HG02798 (cell line): Measurements from ENCODE around the gene CLDN7.

Source experiments
- ATAC-seq: cut with Tn5 transposase; IDR thresholded peaks from one replicate; pipeline ENCODE4 v1.9.1; 2021; ENCODE audit warnings: mild to moderate bottlenecking; ENCODE audit not compliant: unreplicated experiment, poor library complexity

The CLDN7 gene

DNA sequence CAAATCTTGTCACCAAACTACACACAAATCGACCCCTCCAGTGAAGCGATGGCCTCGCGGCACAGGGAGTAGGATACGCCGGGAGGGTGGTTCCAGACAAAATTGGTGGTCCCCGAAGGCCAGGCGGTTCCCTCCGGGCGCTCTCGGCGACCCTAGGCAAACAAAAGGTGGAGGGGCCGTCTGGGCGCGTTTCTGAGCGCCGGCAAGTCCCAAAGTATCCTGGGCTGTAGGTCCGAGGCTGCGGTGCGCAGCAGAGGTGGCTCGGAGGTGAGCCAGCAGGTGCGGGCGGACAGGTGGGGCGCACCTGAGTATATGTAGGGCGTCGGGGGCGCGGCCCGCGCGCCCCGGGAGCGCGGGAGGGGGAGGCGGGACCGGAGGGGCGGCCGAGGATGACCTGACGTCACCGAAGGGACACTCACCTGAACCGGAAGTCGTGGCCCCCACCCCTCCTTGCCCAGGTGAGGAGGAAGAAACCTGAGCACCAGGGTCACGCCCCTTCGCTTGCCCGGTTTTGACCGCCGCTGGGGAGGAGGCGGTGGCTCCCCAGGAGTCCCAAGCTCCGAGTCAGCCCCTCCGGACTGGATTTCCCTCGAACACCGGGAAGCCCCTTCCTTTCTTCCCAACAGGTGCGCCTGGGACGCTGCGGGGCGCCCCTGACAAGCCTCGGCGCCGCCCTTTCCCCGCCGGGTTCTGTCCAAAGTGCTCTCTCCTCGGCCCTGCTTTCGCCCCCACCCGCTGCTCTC lies at the start of gene CLDN7:
TSS of gene CLDN7 (minus strand) at position 287 of the 743 bp plus-strand sequence. CDS start 435 bp downstream, outside the sequence.
- no peak for ATAC-seq

GRCh38 chr17:7311110-7311705 lies 48.9 kb upstream of the CLDN7 start:
- no peak for ATAC-seq

GRCh38 chr17:7309628-7310027 lies 47.4 kb upstream of the CLDN7 start:
- ATAC-seq = no peak

DNA sequence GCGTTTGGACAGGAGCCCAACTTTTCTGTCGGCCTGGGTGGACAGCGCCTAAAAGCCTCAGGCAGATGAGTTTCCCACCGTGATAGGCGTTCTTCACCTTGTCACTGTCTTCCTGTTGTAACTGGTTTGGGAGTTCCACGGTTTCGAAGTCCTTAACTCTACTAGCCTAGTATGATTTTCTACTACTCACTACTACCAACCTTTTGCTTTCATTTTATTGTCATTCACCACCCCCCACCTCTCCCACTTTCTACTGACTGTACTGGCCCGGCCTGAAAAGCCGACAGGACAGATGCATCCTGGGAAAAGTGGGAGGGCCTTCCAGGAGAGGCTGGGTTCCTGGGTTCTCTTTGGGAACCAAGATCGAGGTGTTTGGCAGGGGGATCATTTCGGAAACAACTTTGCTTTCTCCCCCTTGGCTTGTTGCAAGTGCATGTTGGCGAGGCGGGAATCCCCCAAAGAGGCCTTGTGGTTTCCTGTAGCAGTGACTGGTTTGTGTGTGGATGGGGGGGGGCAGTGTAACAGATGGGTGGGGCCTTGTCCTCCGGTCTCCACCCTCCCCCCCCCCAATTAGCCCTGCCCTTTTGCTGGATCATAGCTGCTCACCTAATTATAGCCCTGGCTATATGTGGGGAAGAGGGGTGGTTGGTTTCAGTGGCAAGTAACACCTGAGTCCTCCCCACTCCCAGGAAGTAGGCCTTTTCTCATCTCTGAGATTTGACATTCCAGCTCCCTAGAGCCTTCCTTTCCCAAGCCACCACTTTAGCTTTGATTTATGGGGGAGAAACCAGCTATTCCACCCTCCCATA lies 46.6 kb upstream of the CLDN7 start:
- peak; percentile 23 for ATAC-seq

GRCh38 chr17:7307686-7308624 lies 45.7 kb upstream of the CLDN7 start:
- peak; percentile 4 for ATAC-seq

GRCh38 chr17:7306911-7307685 lies 44.8 kb upstream of the CLDN7 start, which contains the start of gene EIF5A:
EIF5A (plus strand) TSS chr17:7307628; CDS start chr17:7309636, 2,008 bp downstream.
- ATAC-seq = peak; percentile 79

- ATAC-seq = no peak
Observed at GRCh38 chr17:7304179-7304578, 41.9 kb upstream of the CLDN7 start.

- ATAC-seq = peak; percentile 55
Observed at GRCh38 chr17:7296189-7296861, 34.0 kb upstream of the CLDN7 start.

DNA sequence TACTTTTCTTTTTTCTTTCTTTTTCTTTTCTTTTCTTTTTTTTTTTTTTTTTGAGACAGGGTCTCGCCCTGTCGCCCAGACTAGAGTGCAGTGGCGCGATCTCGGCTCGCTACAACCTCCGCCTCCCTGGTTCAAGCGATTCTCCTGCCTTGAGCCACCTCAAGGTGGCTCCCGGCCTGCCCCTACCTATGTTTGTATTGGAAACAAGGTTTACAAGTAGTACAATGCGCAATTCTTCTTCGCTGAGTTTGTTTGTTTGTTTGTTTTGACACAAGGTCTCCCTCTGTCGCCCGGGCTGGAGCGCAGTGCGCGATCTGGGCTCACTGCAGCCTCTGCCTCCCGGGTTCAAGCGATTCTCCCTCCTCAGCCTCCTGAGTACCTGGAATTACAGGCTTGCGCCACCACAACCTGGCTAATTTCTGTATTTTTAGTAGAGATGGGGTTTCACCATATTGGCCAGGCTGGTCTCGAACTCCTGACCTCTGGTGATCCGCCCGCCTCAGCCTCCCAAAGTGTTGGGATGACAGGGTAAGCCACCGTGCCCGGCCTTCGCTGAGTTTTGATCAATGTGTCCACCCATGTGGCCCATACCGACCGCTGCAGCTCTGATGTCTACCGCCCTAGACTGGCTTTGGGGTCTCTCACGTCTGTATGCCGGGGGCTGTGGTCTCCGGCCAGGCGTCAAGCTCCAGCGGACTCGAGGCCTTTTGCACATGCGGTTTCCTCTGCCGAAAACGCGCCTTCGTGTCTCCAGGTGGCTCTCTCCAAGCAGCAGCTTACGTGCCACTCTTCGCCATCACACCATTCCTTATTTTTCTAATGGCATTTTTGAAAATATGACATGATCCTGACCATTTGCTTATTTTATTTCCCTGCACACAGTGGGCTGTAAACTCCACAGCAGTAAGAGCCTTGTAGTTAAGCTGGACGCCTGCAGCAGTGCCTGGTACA lies 33.2 kb upstream of the CLDN7 start:
- no peak for ATAC-seq

DNA sequence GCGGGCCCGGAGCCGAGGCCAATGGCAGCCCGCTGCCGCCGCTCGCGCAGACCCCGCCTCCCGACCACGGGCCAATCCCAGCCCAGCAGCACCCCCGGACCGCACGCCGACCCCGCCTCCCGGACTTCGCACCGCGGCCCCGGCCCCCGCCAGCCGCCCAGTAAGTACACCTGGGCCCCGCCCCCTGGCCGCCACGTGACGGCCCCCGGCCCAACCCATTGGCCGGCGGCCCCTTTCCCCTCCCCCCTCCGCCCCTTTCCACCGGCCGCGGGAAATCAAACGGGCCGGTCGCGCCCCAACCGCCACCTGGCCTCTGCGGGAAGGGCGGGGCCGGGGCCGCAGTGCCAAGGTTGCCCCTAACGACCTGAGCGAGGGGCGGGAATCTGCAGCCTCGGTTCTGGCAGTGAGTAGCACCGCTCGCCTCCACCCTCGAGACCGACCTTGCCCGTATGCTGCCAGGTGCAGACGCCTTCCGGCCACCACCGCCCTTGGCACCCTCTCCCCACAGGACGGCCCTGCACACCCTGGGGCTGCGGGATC lies 32.4 kb upstream of the CLDN7 start, which contains the start of gene YBX2:
TSS of gene YBX2 (minus strand) at position 26 of the 540 bp plus-strand sequence. CDS start 139 bp downstream, outside the sequence.
- ATAC-seq = peak; percentile 63

DNA sequence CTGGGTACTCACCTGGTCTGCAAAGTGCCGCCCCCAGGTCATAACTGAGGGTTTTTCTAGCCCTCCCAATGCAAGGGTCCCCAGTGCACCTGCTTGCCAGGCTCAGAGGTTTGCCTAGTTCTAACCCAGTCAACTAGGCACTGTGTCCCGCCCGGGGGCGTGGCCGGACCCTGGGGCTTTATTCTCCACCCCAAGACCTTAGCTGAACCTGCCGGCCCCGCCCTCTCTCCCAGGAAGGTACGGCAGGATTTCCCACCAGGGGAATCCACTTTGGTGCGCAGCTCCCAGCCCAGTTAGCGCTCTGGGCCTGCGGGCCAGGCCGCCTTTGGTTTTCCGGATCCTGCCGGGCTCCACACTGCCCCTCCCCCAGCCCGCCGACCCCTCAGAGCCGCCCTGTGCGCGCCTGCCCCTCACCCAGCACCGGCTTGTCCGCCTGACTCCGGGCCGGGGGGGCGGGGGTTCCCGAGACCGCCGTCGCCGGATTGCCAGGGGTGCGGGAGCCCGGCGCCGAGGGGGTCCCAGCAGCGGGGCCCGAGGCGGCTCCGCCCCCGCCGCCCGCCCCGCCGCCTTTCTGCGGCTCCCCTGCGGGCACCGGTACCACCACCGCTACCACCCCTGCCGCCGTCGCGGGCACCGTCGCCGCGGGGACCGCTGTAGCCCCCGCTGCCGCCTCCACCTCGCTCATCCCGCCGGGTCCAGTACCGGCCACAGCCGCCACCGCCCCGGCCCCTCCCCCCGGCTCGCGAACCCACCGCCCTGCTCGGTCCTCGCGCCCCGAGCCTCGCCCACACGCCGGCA lies 31.7 kb upstream of the CLDN7 start:
- ATAC-seq = no peak

DNA sequence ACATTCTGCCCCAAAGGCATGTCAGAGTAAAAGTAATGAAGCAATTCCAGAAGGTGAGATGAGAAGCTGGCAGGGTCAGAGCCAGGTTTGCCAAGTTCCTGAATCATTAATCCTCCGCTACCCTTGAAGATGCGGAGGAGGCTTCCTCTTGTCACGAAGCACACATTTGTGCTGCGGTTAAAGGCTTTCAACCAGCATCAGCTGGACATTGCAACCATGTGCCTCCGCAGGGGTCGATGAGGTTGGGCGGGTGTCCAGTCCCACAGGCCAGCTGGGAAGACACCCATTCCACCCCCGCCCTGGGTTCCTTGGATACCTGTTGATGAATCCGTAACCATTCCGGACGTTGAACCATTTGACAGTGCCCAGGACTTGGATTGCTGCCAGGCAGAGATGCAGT lies 30.9 kb upstream of the CLDN7 start:
- no peak for ATAC-seq

DNA sequence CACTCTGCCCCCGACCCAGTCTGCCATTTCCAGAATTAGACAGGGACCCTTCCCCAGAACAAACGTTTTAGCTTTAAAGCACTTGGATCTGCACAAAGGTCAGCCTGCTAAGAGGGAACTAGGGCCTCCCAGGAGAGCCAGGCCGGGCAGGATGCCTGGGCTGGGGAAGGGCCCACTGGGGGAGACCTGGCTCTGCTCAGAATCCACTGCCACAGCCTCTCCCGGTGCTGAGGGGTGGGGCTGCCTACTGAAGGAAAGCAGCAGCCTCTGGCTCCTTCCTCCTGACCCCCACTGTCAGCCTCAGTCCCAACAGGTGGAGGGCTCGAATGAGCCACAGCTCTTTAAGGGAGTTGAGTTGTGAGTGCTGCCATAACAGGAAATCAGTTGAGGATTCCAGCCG lies 30.5 kb upstream of the CLDN7 start:
- ATAC-seq = no peak

GRCh38 chr17:7292194-7292593 lies 29.9 kb upstream of the CLDN7 start:
- ATAC-seq = no peak

DNA sequence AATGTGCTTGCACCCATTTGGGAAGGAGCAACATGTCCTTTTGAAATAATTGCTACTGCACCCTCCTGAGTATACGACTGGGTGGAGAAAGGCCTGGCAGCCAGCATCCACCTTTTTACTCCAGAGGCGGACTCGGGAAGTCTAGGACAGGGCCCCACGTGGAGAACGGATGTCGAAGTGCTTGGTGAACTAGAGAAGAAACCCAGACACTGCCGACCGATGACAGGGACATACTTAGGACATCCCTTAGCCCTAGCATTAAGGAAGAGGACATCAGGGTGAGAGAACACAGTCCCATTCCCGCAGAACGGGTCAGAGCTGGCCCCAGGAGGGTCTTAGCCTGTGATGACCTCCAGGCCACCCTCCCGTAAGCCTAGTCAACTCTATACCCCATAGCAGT lies 28.4 kb upstream of the CLDN7 start:
- no peak for ATAC-seq

DNA sequence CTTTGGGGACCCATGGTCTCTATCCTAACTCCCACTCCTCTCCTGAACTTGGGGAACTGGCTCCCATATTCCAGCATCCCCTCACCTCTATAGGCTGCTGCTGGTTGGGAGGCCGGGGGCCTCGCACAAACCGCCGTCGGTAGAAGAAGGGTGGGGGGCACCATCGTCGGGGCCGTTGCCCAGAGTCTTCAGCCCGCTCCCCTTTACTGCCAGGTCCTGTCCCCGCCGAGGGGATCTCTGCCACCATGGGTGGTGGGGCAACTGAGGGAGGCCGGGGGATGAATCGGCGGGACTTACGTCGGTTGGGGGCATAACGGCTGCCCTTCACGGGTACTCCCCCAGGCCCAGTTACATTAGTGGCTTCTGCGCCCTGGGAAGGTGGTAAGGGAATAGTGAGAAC lies 27.9 kb upstream of the CLDN7 start:
- no peak for ATAC-seq
